Ishikawa (cell line): ENCODE results near the gene SERPINB6.

Experiments
- CREB1 ChIP-seq: IDR thresholded peaks from 2 replicates; pipeline ENCODE4 v1.6.1; 2012; ENCODE audit warnings: low read depth
- EGR1 ChIP-seq: IDR thresholded peaks from 2 replicates; pipeline ENCODE4 v1.6.1; 2012
- EP300 ChIP-seq: IDR thresholded peaks from 2 replicates; pipeline ENCODE4 v1.6.1; 2012; ENCODE audit warnings: borderline replicate concordance
- NFIC ChIP-seq: IDR thresholded peaks from 2 replicates; pipeline ENCODE4 v1.6.1; 2012
- RAD21 ChIP-seq: IDR thresholded peaks from 2 replicates; pipeline ENCODE4 v1.6.1; 2012; ENCODE audit warnings: low read depth
- TAF1 ChIP-seq: IDR thresholded peaks from 2 replicates; pipeline ENCODE4 v1.6.1; 2012; ENCODE audit warnings: low read depth, mild to moderate bottlenecking
- YY1 ChIP-seq: IDR thresholded peaks from 2 replicates; pipeline ENCODE4 v1.6.1; 2012; ENCODE audit warnings: low read depth
- ZBTB7A ChIP-seq: IDR thresholded peaks from 2 replicates; pipeline ENCODE4 v1.6.1; 2012; ENCODE audit warnings: low read depth
- TF ChIP-seq, protein P1 (sequence below): IDR thresholded peaks from 2 replicates; pipeline ENCODE4 v1.6.1; 2012
- TF ChIP-seq, protein P2 (sequence below): IDR thresholded peaks from 2 replicates; pipeline ENCODE4 v1.6.1; 2012; ENCODE audit warnings: low read depth, mild to moderate bottlenecking
- TF ChIP-seq, protein P3 (sequence below): IDR thresholded peaks from 2 replicates; pipeline ENCODE4 v1.6.1; 2012

DNA sequence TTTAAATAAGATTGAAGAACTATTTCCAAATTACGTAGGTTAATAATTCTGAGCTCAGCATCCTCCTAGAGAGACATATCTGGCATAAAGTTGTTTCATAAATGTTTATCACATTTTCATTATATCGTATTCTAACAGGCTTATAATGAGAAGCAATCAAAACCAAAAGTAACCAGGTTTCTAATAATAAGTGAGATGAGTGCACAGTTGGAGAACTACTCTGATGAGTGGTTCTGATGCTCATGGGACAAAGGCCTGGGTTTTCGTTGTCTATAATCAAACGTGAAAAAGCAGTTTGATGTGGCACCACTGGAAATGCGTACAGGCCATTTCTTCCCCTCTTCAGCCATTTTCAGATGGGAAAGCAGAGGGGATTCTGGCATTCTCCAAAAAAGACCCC is 4.7 kb upstream of the SERPINB6 start:
- TF ChIP-seq RAD21 (no peak), TAF1 (no peak), YY1 (no peak), ZBTB7A (no peak), EP300 (no peak), NFIC (no peak), CREB1 (no peak), EGR1 (no peak)
- TF ChIP-seq, protein P1, sequence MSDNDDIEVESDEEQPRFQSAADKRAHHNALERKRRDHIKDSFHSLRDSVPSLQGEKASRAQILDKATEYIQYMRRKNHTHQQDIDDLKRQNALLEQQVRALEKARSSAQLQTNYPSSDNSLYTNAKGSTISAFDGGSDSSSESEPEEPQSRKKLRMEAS: no peak
- TF ChIP-seq, protein P2, sequence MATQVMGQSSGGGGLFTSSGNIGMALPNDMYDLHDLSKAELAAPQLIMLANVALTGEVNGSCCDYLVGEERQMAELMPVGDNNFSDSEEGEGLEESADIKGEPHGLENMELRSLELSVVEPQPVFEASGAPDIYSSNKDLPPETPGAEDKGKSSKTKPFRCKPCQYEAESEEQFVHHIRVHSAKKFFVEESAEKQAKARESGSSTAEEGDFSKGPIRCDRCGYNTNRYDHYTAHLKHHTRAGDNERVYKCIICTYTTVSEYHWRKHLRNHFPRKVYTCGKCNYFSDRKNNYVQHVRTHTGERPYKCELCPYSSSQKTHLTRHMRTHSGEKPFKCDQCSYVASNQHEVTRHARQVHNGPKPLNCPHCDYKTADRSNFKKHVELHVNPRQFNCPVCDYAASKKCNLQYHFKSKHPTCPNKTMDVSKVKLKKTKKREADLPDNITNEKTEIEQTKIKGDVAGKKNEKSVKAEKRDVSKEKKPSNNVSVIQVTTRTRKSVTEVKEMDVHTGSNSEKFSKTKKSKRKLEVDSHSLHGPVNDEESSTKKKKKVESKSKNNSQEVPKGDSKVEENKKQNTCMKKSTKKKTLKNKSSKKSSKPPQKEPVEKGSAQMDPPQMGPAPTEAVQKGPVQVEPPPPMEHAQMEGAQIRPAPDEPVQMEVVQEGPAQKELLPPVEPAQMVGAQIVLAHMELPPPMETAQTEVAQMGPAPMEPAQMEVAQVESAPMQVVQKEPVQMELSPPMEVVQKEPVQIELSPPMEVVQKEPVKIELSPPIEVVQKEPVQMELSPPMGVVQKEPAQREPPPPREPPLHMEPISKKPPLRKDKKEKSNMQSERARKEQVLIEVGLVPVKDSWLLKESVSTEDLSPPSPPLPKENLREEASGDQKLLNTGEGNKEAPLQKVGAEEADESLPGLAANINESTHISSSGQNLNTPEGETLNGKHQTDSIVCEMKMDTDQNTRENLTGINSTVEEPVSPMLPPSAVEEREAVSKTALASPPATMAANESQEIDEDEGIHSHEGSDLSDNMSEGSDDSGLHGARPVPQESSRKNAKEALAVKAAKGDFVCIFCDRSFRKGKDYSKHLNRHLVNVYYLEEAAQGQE: no peak
- TF ChIP-seq, protein P3, sequence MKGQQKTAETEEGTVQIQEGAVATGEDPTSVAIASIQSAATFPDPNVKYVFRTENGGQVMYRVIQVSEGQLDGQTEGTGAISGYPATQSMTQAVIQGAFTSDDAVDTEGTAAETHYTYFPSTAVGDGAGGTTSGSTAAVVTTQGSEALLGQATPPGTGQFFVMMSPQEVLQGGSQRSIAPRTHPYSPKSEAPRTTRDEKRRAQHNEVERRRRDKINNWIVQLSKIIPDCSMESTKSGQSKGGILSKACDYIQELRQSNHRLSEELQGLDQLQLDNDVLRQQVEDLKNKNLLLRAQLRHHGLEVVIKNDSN: no peak
